Stimulated activated naive CD8-positive, alpha-beta T cell treated with anti-CD3 and anti-CD28 coated beads, Interleukin-15, Interleukin-2, amounts not matched to agents 100 U/mL and 50 U/mL, for 24 hours (primary cell): ENCODE measurements around the gene CCDC74B.
"Not testable (repeated sequence)": the region's sequence is repeated elsewhere in the genome, so short reads cannot be mapped to it uniquely, and the experiment has no call there.

Experiments
- ATAC-seq: fragments of 150-1000 bp; cut with Tn5 transposase; one replicate; pipeline ENCODE4 v1.10.0; 2021
- DNase-seq: peaks from one replicate; pipeline ENCODE4 v3.0.0; 2021

Gene CCDC74B

DNA sequence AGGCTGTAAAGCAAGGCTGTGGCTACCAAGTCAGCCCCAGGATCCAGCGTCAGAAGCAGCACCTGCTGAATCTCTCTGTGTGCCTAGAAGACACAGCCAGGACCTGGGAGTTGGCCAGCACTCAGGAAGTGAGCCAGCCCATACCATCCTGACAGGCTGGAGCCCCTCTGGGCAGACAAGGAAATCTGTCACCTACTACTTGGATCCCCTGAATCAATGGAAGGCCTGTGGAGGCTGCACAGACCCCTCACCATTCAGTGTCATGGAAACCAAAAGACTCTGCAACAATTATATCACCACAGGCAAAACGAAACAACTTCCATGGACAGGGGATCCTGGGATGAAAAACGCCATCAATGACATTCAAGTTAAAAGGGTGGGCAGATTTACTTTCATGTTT, 21.7 kb upstream of the CCDC74B start:
- not testable (repeated sequence) for ATAC-seq, DNase-seq

DNA sequence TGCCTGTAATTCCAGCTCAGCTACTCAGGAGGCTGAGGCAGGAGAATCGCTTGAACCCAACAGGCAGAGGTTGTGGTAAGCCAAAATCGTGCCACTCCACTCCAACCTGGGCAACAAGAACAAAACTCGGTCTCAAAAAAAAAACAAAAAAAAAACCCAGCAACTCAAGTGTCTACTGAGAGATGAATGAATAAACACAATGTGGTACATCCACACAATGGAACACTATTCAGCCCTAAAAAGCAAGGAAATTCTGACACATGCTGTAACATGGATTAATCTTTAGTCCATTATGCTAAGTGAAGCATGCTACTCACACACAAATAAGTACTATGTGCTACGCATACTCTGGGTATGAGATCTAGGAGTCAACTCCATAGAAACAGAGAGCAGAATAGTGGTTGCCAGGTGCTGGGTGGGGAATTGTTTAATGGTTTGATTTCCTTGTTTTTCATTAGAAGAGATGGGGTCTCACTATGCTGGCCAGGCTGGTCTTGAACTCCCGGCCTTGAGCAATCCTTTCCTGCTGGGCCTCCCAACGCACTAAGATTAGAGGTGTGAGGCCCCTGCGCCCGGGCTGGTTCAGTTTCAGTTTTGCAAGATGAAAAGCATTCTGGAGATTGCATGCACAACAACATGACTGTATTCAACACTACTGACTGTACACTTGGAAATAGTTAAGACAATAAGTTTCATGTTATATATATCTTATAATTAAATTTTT, 20.5 kb upstream of the CCDC74B start:
- DNase-seq (no peak), ATAC-seq (no peak)

DNA sequence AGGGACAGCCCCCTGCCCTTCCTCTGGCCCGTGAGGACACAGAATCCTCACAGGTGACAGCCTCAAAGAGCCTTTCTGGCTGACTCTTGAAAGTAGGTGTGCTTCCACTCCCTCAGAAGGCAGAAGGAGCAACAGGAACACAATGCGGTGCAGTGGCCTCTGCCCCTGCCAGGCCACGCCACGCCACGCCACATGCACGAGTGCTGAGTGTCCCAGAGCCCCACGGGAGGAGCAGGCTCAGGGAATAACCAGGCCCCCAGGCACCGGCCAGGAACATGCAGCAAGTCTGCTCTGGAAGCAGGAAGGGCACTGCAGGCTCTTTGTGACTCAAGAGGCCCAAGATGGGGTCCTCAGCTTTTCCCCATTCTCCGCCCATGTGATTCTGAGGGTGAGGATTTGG, 18.1 kb upstream of the CCDC74B start:
- DNase-seq = no peak
- no peak for ATAC-seq

DNA sequence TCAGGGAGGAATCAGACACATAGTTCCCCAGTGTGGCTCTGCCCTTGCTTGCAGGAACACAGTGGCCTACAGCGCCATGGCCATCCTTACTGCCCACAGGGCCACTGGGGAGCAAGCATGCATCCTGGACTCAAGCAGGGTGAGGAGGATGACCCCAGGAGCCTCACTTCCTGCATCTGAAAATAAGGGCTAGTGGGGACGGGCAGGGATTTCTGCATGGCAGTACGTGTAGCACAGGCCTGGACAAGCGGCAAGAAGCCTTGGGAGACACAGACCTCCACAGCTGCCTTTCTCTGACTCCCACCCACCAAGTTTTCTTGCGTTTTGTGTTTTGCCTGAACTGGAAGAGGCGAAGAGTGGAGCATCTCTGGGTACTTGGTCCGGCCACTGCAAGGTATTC, 17.6 kb upstream of the CCDC74B start:
- not testable (repeated sequence) for DNase-seq, ATAC-seq

DNA sequence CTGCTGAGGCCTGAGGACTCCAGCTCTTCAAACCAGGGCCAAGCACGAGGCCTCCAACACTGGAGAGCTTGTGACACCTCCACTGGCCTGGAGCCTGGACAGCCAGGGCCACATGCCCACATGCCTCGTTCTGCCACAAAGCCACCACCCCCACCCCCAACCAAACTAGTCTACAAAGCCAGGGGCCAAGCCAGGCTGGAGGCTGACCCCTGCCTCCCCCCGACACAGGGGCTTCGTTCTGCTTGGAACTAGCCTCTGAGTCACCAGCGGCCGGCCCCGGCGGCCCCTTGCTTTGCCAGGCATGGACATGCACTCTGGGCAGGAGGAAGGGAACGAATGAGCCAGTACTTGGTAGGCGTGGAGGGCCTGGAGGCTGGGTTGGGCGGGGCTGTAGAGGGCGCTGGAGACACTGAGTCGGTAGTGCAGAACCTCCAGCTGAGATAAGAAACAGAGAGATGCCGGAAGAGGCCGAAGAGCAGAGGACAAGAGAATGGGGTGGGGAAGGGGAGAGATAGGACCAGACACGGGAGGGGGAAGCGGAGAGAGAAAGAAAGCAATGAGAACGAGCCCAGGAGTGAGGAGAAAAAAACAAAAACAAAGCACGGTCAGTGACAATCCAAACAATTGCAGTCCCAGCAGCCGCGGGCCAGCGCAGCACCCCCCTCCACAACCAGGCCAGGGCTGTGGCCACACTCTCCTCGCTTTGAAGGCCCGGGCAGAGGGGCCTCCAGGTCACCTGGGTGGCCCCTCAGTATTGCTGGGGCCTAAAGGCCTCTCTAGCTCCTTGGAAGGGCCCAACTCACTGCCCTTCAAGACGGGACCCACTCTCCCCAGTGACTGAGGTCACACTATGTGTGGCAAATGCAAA, 16.2 kb upstream of the CCDC74B start:
- not testable (repeated sequence) for ATAC-seq, DNase-seq

DNA sequence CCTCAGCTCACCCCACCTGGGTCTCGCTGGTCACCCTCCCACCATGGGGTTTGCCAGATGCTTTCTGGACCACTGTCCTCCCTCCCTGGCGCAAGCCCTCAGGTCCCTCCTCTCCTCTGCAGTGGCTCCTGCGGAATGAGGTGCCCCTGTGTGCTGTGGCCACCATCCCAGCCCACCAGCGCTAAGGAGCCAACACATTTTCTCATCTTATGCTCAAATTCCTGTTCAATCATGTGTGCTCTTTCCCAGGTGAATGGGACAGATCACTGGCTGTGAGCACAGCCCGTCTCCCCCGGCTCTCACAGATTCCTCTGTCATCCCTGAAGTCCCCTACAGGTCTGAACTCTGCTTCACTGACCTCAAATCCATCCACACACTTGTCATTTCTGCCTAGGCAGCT, 15.2 kb upstream of the CCDC74B start:
- no peak for ATAC-seq

DNA sequence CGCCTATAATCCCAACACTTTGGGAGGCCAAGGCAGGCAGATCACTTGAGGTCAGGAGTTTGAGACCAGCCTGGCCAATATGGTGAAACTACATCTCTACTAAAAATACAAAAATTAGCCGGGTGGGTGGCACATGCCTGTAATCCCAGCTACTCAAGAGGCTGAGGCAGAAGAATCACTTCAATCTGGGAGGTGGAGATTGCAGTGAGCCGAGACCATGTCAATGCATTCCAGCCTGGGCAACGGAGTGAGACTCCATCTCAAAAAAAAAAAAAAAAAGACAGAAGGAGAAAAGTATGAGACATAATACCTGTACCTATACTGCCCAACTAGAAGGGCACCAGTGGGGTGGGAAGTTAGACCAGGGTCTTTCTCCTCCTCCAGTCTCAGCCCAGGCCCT, 14.5 kb upstream of the CCDC74B start:
- not testable (repeated sequence) for DNase-seq, ATAC-seq

More for the DNA sequence above, 15.2 kb upstream of the CCDC74B start:
- DNase-seq = no peak

DNA sequence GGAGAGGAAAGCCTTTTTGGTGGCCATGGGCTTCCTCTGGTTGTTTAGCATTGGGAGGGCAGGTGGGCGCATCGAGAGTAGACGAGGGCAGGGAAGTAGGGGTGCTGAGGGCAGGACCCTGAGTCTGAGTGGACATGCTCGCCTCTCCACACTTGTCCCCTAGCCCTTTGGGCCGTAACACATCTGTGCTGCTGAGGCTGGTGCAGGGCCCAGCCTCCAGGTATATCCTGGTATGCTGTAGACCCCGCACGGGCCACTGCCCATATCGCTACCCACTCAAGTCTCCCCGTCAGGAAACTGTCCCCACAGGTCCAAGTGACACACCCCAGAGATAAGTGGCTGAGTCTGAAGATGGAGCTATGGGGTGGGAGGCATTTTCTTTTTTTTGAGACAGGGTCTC, 13.7 kb upstream of the CCDC74B start:
- no peak for ATAC-seq
- no peak for DNase-seq

DNA sequence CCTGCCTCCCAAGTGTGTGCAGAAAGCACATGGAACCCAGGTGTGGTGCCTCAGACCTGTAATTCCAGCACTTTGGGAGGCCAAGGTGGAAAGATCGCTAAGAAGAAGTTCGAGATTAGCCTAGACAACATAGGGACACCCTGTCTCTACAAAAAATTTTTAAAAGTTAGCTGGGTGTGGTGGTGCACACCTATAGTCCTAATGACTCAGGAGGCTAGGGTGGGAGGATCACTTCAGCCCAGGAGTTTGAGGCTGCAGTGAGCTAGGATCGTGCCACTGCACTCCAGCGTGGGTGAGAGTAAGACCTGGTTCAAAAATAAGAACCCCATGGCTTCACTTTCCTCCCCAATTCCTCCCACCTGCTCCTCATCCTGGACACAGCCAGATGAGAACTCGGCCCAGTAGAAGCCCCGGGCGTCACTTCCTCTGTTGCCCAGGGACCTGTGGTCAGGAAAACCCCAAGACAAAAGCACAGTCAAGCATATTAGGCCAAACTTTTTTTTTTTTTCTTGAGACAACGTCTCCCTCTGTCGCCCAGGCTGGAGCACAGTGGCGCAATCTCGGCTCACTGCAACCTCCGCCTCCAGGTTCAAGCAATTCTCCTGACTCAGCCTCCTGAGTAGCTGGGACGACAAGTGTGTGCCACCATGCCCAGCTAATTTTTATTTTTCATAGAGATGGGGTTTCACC, 13.1 kb upstream of the CCDC74B start:
- peak; percentile 31 for DNase-seq
- peak; percentile 22 for ATAC-seq

DNA sequence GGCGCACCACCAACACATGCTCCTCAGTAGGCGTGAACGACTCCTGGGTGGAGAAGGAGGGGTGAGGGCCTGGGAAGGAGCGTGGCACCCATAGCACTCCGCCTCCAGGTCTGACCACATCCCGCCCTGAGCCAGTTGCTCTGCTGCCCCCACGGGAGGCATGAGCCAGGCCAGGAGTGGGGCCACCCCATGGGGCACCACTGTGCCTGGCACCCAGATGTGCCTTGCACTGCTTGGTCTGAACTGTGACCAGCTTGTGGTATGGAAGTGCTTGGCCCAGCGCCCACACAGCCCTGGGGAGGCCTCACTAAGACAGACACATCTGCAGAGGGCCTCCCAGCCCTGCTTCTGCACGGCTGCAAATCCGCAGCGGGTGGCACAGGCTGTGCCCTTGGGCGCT, 12.4 kb upstream of the CCDC74B start:
- not testable (repeated sequence) for DNase-seq
- ATAC-seq = peak; percentile 11

DNA sequence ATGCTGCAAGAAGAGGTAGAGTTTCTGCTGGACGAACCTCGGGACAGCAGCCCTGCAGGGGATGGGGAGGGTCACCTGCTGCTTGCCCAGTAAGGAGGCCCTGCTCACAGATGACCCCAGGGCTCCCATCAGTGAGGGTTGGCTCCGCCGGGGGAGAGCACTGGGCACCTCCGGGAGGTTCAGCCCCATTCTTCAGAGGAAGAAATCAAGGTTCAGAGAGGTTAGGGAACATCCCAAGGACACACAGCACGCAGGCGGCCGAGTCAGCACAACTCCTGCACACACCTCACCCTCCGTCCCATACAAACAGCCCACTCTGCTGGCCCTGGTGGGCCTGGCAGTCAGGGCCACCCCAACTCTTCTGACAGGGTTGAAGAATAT, 11.7 kb upstream of the CCDC74B start:
- DNase-seq (no peak), ATAC-seq (no peak)

DNA sequence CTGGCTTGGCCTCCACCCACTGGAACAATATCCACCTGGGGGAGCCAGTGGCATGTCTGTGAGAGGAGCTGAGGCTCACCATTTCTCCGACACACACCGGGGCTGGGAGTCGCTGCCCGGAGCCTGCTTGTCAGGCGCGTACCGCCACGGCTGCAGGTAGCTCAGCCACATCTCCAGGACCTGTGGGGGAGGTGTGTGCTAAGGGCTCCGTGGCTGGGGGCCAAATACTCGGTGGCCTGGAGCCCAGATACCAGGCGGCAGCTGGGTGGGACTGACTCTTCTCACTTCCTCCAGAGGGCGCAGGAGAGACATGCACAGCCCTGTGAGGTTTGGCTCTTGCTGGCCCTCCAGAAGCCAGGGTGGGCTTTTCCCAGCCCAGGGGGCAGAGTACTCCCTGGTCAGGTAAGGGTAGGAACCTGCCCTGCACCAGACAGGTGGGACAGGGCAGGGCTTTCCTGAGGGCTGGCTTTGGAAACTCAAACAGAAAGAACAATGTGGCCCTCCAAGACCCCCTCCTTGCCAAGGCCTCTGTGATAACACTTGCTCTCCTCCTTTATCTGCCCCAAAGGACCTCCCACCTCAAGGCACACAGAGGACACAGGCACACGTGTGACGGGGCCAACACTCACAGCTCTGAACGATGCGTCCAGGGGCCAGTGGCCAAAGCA, 11.2 kb upstream of the CCDC74B start:
- peak; percentile 20 for DNase-seq
- not testable (repeated sequence) for ATAC-seq

DNA sequence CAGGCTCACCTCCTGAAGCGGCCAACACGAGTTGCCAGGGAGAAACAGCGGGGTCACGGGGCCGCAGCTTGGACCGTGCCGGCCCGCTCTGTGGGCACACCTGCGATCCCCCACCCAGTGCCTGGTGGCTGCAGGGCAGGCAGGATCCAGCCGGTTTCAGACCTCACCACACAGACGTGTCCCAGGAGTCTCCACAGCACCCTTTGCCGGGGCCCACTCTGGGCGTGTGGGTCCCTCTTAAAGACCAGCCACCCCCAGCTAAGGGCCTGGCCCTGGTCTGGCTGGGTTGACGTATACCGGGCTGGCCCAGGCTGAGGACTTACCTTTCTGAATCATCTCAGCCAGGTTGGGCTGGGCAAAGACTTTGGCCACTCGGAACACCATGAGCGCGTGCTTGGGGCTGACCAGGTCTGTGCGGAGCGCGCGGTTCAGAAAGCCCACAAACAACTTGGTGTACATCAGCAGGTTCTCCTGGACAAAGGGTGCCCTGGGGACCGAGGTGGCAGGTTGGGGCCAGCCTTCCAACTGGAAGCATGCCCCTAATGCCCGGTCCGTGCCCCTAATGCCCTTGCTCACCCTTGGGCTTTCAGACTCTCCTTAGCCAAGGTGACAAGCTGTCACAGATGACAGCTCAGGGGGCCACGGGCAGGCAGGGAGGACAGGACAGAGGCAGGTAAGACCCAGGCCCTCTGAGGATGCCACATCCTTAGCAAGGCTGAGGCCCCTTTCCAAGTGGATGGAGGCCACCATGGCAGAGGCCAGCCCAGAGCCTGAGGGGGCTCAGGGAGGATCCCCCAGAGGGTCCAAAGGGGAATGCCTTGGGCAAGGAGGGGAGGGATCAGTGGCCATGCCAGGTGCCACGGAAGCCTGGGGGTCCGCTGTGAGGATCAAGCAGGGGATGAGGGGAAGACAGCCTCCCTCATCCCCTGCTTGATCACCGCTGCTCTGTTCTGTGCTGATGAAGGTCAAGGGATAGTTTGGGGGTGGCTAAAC, 10.2 kb upstream of the CCDC74B start:
- DNase-seq (no peak), ATAC-seq (no peak)

DNA sequence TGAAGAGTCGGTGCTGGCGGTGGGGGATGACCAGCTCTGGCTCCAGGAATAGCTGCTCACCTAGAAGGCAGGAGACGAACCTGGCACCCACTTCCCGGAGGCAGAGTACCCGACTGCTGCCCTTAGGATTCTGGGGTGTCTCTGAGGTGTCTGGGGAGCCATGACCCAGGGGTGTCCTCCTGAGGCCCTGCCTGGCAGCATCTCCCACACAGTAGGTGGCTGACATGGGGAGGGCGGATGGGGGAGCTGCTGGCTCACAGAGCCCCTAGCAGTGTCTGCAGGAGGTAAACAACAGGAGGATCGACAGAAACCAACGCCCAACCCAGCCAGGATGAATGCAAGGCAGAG, 9.5 kb upstream of the CCDC74B start:
- not testable (repeated sequence) for ATAC-seq, DNase-seq

DNA sequence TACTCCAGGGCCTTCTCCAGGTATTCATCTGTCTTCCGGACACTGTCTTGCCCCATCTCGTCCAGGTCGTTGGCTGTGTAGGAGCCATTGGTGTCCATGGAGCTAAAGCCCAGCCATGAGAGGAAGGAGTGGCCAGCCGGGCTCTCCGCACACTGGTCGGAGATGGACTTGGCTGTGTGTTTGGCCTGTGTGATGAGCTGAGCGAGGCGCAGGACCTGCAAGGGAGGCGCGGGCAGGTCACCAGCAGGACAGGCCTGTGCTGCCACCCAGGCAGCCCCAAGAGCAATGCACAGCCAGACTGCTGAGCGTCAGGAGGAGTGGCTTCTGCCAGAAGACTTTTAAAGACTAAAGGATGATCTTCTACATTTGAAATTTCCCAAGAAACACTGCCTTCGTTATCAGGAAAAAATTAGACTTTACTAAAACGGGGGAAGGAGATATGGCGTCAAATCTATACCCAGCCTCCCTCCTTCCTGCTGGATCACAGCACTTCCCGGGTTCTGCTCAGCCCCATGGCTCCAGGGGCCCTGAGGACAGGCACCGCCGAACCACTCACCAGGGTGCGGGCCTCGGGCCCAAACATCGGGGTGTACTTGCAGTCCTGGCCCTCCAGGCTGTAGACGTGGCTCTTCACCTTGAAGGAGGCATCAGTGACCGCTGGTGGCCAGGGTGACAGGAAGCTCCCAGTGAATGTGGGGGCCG, 9.0 kb upstream of the CCDC74B start:
- not testable (repeated sequence) for ATAC-seq, DNase-seq

DNA sequence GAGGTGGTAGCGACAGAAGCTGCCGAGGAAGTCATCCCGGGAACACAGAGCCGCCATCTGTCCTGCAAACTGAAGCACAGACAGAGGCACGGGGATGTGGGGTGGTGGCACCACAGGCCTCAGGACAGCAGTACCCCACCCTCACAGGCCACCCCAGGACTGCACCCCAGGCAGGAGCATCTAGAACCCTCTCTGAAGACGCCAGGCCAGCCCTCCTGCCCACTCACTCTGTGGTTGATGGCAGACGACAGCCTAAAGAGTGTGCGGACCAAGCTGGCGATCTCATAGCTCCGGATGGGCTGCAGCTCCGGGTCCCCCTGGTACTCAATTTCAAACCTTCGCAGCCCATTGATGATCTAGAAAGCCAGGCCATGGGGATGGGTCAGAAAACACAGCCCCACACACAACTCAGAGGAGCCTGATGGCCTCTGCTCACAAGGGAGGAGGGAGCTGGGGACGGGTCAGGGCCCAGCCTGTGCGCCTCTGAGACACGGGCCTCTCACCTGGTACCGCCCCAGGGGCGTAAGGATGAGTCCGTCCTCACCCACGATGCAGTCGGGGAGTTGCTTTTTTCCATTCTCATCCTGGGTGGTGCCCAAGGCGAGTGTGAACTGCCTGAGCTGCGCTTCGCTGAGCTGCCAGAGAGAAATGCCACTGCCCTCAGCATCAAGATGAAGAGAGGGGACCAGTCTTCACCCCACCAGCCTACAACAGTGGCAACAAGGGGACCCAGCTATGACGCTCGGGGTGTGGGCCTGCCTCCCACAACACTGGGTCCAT, 8.1 kb upstream of the CCDC74B start:
- no peak for ATAC-seq
- DNase-seq = no peak

DNA sequence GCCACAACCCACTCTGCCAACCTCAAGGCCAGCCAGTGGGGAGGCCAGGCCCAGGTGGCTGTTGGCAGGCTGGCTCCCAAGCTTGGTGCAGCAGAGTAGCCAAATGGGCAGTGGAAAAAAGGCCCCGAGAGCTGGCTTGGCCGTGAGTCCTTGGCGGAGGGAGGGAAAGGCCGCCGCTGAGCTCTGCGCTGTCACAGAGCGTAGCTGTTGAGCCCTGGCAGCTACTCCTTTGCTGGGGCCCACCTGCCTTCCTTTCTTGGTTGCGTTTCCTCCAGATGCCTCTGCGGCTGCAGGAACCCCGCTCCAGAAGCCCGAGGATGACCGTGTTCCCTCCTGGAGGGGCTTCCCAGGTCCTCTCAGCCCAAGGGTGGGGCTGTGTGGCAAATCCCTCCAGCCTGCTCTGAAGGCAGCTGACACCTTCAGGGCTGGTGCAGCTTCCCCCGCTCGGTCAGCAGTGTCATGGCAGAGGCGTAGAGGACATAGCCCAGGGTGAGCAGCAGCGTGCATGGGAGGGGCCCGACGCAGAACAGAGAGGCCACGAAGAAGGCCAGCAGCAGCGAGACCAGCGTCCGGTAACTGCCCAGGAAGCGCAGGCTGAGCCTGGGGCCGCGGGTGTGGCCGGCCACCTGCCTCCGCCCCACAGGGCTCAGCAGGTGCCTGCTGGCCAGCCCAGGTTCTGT, 7.4 kb upstream of the CCDC74B start:
- DNase-seq, ATAC-seq: not testable (repeated sequence)

DNA sequence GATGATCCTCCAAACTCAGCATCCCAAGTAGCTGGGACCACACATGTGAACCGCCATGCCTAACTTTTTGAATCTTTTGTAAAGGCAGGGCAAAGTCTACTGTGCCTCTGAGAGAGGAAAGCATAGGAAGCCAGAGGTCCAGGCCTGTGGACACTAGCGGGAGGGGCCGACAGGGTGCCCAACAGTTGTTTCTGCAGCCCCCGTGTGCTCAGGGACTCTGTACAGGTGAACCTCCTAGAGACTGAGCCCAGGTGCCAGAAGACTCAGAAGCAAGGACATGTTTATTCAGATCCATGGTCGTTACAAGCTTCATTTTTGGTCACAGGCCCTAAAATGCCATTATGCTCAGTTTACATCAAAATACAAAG, 6.2 kb upstream of the CCDC74B start:
- ATAC-seq, DNase-seq: not testable (repeated sequence)
